Measurements from ENCODE around the gene GCM1. TPM values are rescaled to one million over a fixed set of nuclear protein-coding genes. Genes with fewer than 3 reads are reported as not detected.

GCM1 gene
- total RNA-seq, 1 experiment from 2014 or later = 0.24 TPM

GRCh38 chr6:53080813-53081212 is 67.8 kb downstream of the GCM1 start:
- DNase-seq (ENCODE audit: low spot score) = no peak
- Histone ChIP-seq H3K9me3 (ENCODE audit: low read depth, low read length, poor library complexity, severe bottlenecking) (no peaks in the 10 kb centered on the region), H3K36me3 (ENCODE audit: insufficient read depth, low read length, poor library complexity, severe bottlenecking) (peaks cover 82% of the 10 kb centered on the region), H3K27ac (ENCODE audit: low read depth, low read length, poor library complexity, severe bottlenecking) (no peak overlapping the region), H3K4me1 (ENCODE audit: insufficient read depth, low read length, poor library complexity, severe bottlenecking) (no peaks in the 10 kb centered on the region), H3K27me3 (replicated peaks; ENCODE audit: insufficient read depth, low read depth, low read length, poor library complexity) (no peaks in the 10 kb centered on the region), H3K4me3 (ENCODE audit: low read depth, low read length, poor library complexity, severe bottlenecking) (no peak overlapping the region)
- POLR2A ChIA-PET (ENCODE audit: low non-redundant PET) = interaction anchor here (0.7 kb wide), 1 partner anchor 15 kb away, joined by 9 read pairs; no protein-coding TSS in a partner anchor
- CTCF ChIA-PET = no interaction called here
- TF ChIP-seq EZH2 (IDR thresholded peaks at IDR 0.05; ENCODE audit: borderline replicate concordance, low read depth, low read length, poor library complexity, severe bottlenecking) = no peak
- TF ChIP-seq CTCF (conservative IDR thresholded peaks at IDR 0.05; ENCODE audit: low read depth, low read length) = no peak
- BruUV-seq (replicated peaks) = no TSS peak
- intact Hi-C loops (cut with micrococcal nuclease; ENCODE audit: unreplicated experiment) = no loop called here

Other genes with a start within 250 kb of the GCM1 start
- not detected in 2 replicates for gene GSTA3, start 239.1 kb downstream of the GCM1 start, total RNA-seq (2021)
- 30.8 and 39.2 TPM in 2 replicates for gene GSTA4, start 153.6 kb downstream of the GCM1 start, total RNA-seq (2021)
- 15.7 and 16.1 TPM in 2 replicates for gene CILK1, start 87.0 kb downstream of the GCM1 start, total RNA-seq (2021)
- 76.7 and 82.5 TPM in 2 replicates for gene FBXO9, start 83.4 kb downstream of the GCM1 start, total RNA-seq (2021)
- gene ELOVL5, start 200.1 kb upstream of the GCM1 start, total RNA-seq (2021) = 98.5 and 99.2 TPM in 2 replicates